Transverse colon (tissue), 4 donors: Measurements from ENCODE around the gene ADH1B. TPM values are rescaled to one million over a fixed set of nuclear protein-coding genes. Genes with fewer than 3 reads are reported as not detected.

ENCODE experiments used
- DNase-seq: peaks from one replicate; pipeline ENCODE4 v3.0.0-alpha.2; 2019
- H3K27ac ChIP-seq, 4 donors: fragments of 200-600 bp; sonication (generic); 2 replicates each; pipeline ENCODE4 v1.5.1; 2016 to 2018; ENCODE audit warnings: inconsistent platforms in 4 of 4
- H3K27me3 ChIP-seq: fragments of 200-600 bp; sonication (generic); 2 replicates; pipeline ENCODE4 v1.5.1; 2017; ENCODE audit warnings: inconsistent platforms
- H3K36me3 ChIP-seq, 4 donors: fragments of 200-600 bp; sonication (generic); 2 replicates each; pipeline ENCODE4 v1.5.1; 2017 to 2019; ENCODE audit warnings: inconsistent platforms in 4 of 4
- H3K4me1 ChIP-seq, 4 donors: fragments of 200-600 bp; sonication (generic); 2 replicates each; pipeline ENCODE4 v1.5.1; 2017 to 2020; ENCODE audit warnings: inconsistent platforms in 4 of 4
- H3K4me3 ChIP-seq, 4 donors: fragments of 200-600 bp; sonication (generic); 1 replicate in 1 of 4; 2 replicates in 3 of 4; pipeline versions ENCODE4 v1.5.1 to v1.6.1; 2017 to 2019; ENCODE audit warnings: inconsistent platforms in 4 of 4
- H3K9me3 ChIP-seq, 2 donors: fragments of 200-600 bp; sonication (generic); 2 replicates each; pipeline ENCODE4 v1.5.1; 2017 to 2019; ENCODE audit warnings: inconsistent platforms in 2 of 2
- CTCF ChIP-seq, 5 experiments: fragments of 200-600 bp in 3 of 5; fragments of 450-650 bp in 2 of 5; sonication (generic) in 3 of 5; IDR thresholded peaks; 1 replicate in 2 of 5; 2 replicates in 3 of 5; pipeline ENCODE4 v1.5.1; 2016 to 2017; ENCODE audit warnings: antibody characterized with exemption in 5 of 5, inconsistent platforms in 3 of 5, mild to moderate bottlenecking in 2 of 5, moderate library complexity in 1 of 5
- EP300 ChIP-seq: sonication (generic); formaldehyde crosslinking; IDR thresholded peaks from one replicate; pipeline ENCODE4 v1.6.1; 2017; ENCODE audit warnings: antibody characterized with exemption, low read depth
- POLR2A ChIP-seq: fragments of 450-650 bp; IDR thresholded peaks from one replicate; pipeline ENCODE4 v1.6.1; 2016; ENCODE audit warnings: antibody characterized with exemption, mild to moderate bottlenecking, moderate library complexity
- POLR2AphosphoS5 ChIP-seq, 3 donors: sonication (generic); formaldehyde crosslinking; IDR thresholded peaks; one replicate each; pipeline ENCODE4 v1.6.1; 2016; ENCODE audit warnings: antibody characterized with exemption in 3 of 3
- whole genome bisulfite sequencing, 2 donors: methylation state at CpG; one replicate each; pipeline ENCODE4 v1.1.5; 2018; ENCODE audit warnings: low coverage in 1 of 2; 5-methylcytosine and 5-hydroxymethylcytosine counted together
- in situ Hi-C, 4 donors: fragments of 200-750 bp; cut with MboI; loops; one replicate each; pipeline versions ENCODE4 v1.15.0 to v1.15.1; 2017; ENCODE audit warnings: low sequenced_read_pairs in 3 of 4, low pct_ligation_motif_present in 1 of 4, low pct_unique_long_range_greater_than_20kb in 1 of 4
- intact Hi-C: fragments of 100-400 bp; cut with DNase I; formaldehyde crosslinking; loops from one replicate; pipeline ENCODE4 v1.15.1; 2023; ENCODE audit warnings: low total_unique reads
- total RNA-seq, 4 donors: library from RNA; depleted of rRNA; stranded (reverse); fragments of >200 nt; gene quantifications; one replicate each; pipeline ENCODE4 v1.1.0, GENCODE V29; 2016

ADH1B gene
- total RNA-seq, 4 donors from 2014 or later: 64.3 to 318 (median 114) TPM

DNA sequence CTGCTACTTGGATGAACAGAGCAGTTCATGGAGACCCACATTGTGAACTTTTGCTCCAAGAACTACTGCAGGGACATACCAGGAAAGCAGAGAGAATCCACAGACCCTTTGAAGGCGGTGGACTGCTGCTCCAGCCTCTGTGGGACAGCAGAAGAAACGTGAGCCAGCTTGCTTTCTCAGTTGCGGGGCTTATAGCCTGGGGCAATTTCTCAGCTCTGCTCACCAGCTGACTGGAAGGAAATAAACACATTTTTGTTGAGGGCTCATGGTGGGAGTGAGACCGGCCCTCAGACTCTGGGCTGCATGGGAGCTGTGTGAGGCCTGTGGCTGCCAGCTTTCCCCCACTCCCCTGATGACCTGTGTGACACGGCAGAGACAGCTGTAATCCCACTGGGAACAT lies 27.8 kb downstream of the ADH1B start:
- no peaks in the 10 kb centered on the region for H3K4me1 ChIP-seq
- in situ Hi-C loops (no loop called here), intact Hi-C loops (no loop called here)
- peaks cover 0 to 9% of the 10 kb centered on the region in 2 donors for H3K9me3 ChIP-seq
- H3K36me3 ChIP-seq: no peaks in the 10 kb centered on the region
- no peak overlapping the region for H3K27ac ChIP-seq
- no peak overlapping the region for H3K4me3 ChIP-seq
- 84 to 100% methylated on average over 2 to 5 of the region's 5 CpGs for WGBS, 2 donors
- no peaks in the 10 kb centered on the region for H3K27me3 ChIP-seq
- DNase-seq: no peak
- TF ChIP-seq POLR2A: no peak
- no peak for TF ChIP-seq POLR2AphosphoS5 (IDR thresholded peaks at IDR 0.05)
- TF ChIP-seq CTCF (IDR thresholded peaks at IDR 0.05): no peak
- TF ChIP-seq EP300: no peak

- no peak for TF ChIP-seq POLR2A
- no peak for TF ChIP-seq EP300
- TF ChIP-seq POLR2AphosphoS5 (IDR thresholded peaks at IDR 0.05): no peak
- no peak for TF ChIP-seq CTCF (IDR thresholded peaks at IDR 0.05)
- no peak within 1 kb of the TSS for H3K27ac ChIP-seq
- H3K9me3 ChIP-seq: peaks cover 0 to 9% of the 10 kb centered on the region in 2 donors
- 50 to 67% methylated on average over 3 of the region's 3 CpGs for WGBS, 2 donors
- intact Hi-C loops: no loop called here
- no peaks in the 10 kb centered on the region for H3K36me3 ChIP-seq
- H3K4me1 ChIP-seq: no peaks in the 10 kb centered on the region
- in situ Hi-C loops: no loop called here
- H3K4me3 ChIP-seq: no peak within 1 kb of the TSS
- H3K27me3 ChIP-seq: no peaks in the 10 kb centered on the region
- no peak for DNase-seq
Observed at GRCh38 chr4:99290848-99291786, 30.1 kb downstream of the ADH1B start, which contains the start of gene ADH1A. ADH1A (minus strand) TSS chr4:99290985; CDS start chr4:99290914, 71 bp downstream.

DNA sequence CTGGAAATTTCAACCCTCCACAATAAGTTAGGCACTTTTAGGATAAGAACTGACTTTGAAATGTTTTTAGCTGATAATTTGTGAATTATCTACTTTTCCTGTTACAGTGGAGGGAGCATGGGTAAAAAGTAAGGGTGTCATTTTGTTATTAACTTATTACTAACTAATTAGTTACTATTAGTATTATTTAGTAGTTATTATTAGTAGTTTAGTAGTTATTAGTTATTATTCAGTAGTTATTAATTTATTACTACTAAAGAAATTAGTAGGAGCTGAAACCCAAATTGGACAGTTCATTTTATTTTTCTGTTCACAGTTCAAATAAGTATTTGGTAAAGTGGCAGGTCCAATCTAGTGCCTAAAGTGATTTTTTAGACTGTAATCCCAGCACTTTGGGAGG lies 35.8 kb downstream of the ADH1B start:
- Histone ChIP-seq H3K4me3 (no peak overlapping the region), H3K27me3 (no peaks in the 10 kb centered on the region)
- in situ Hi-C loops: no loop called here

GRCh38 chr4:99282731-99283130 lies 38.5 kb downstream of the ADH1B start:
- TF ChIP-seq CTCF (IDR thresholded peaks at IDR 0.05) (no peak), POLR2AphosphoS5 (IDR thresholded peaks at IDR 0.05) (no peak), EP300 (no peak), POLR2A (no peak)
- Histone ChIP-seq H3K4me3 (no peak overlapping the region), H3K9me3 (no peaks in the 10 kb centered on the region), H3K27me3 (no peaks in the 10 kb centered on the region), H3K27ac (no peak overlapping the region), H3K4me1 (no peaks in the 10 kb centered on the region), H3K36me3 (no peaks in the 10 kb centered on the region)
- in situ Hi-C loops: no loop called here
- DNase-seq: no peak
- 72 to 86% methylated on average over 1 to 2 of the region's 2 CpGs for WGBS, 2 donors
- intact Hi-C loops: no loop called here

More for the DNA sequence above, 35.8 kb downstream of the ADH1B start:
- Histone ChIP-seq H3K27ac (no peak overlapping the region), H3K4me1 (no peaks in the 10 kb centered on the region), H3K36me3 (no peaks in the 10 kb centered on the region), H3K9me3 (no peaks in the 10 kb centered on the region)
- no peak for DNase-seq
- TF ChIP-seq POLR2A (no peak), CTCF (IDR thresholded peaks at IDR 0.05) (no peak), EP300 (no peak), POLR2AphosphoS5 (IDR thresholded peaks at IDR 0.05) (no peak)
- intact Hi-C loops: no loop called here
